Ovary (tissue), 3 donors: Measurements from ENCODE around the gene GGN.

ENCODE experiments used
- POLR2A ChIP-seq: fragments of 450-650 bp; IDR thresholded peaks from one replicate; pipeline ENCODE4 v1.6.1; 2017; ENCODE audit warnings: antibody characterized with exemption, mild to moderate bottlenecking, moderate library complexity
- TF ChIP-seq, protein P1 (sequence below), 3 donors: fragments of 450-650 bp in 2 of 3; fragments of 200-600 bp in 1 of 3; IDR thresholded peaks; one replicate each; pipeline versions ENCODE4 v1.5.1 to v1.8.0; 2016 to 2022; ENCODE audit warnings: antibody characterized with exemption in 3 of 3, mild to moderate bottlenecking in 1 of 3
- donor health status: DM: no; HTN: no; CAD: no.

DNA sequence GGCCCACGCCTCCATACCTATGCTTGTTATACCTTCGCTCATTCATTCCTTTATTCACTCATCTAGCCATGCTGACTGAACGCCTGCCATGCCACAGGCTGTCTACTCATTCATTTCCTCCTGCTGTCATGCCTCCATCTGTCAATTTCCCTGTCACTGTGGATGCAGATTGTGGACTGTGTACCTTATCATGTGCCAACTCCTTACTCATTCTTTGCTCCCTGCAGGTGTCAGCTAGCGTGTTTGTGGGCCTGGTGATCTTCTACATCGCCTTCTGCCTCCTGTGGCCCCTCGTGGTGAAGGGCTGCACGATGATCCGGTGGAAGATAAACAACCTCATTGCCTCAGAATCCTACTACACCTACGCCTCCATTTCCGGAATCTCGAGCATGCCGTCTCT lies 17.5 kb downstream of the GGN start:
- no peak for TF ChIP-seq POLR2A
- TF ChIP-seq, protein P1, sequence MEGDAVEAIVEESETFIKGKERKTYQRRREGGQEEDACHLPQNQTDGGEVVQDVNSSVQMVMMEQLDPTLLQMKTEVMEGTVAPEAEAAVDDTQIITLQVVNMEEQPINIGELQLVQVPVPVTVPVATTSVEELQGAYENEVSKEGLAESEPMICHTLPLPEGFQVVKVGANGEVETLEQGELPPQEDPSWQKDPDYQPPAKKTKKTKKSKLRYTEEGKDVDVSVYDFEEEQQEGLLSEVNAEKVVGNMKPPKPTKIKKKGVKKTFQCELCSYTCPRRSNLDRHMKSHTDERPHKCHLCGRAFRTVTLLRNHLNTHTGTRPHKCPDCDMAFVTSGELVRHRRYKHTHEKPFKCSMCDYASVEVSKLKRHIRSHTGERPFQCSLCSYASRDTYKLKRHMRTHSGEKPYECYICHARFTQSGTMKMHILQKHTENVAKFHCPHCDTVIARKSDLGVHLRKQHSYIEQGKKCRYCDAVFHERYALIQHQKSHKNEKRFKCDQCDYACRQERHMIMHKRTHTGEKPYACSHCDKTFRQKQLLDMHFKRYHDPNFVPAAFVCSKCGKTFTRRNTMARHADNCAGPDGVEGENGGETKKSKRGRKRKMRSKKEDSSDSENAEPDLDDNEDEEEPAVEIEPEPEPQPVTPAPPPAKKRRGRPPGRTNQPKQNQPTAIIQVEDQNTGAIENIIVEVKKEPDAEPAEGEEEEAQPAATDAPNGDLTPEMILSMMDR (IDR thresholded peaks at IDR 0.05): no peak
